ENCODE measurements around the gene OR5H2.

- TF ChIP-seq GATA2 (IDR thresholded peaks at IDR 0.05; ENCODE audit: low read depth, low read length) (no peak), GATA3 (IDR thresholded peaks at IDR 0.05; ENCODE audit: low read depth, low read length) (no peak)
Measured at GRCh38 chr3:98269846-98270245, 12.5 kb upstream of the OR5H2 start.
